SU-DHL-6 (cell line): ENCODE results near the gene JAKMIP1.
"Not testable (repeated sequence)": the region's sequence is repeated elsewhere in the genome, so short reads cannot be mapped to it uniquely, and the experiment has no call there.

Experiments used
- H2AFZ ChIP-seq: fragments of 200-600 bp; sonication (generic); 2 replicates; pipeline ENCODE4 v1.6.1; 2014; ENCODE audit warnings: low read depth, mild to moderate bottlenecking, moderate library complexity, mixed read lengths, antibody characterized with exemption, low read length; ENCODE audit not compliant: severe bottlenecking
- H3F3A ChIP-seq: fragments of 200-600 bp; shearing (Covaris generic); 2 replicates; pipeline ENCODE4 v1.6.0; 2016; ENCODE audit warnings: antibody characterized with exemption, mild to moderate bottlenecking; ENCODE audit not compliant: insufficient read depth
- H3K27ac ChIP-seq: fragments of 200-600 bp; sonication (generic); 2 replicates; pipeline ENCODE4 v1.5.1; 2016; ENCODE audit warnings: low read depth, mild to moderate bottlenecking, low read length, moderate library complexity, mixed read lengths
- H3K27me3 ChIP-seq: fragments of 200-600 bp; sonication (generic), shearing (Covaris generic); 2 replicates; pipeline ENCODE4 v1.6.0; 2014; ENCODE audit warnings: mild to moderate bottlenecking, low read length
- H3K36me3 ChIP-seq: fragments of 200-600 bp; sonication (generic); 2 replicates; pipeline ENCODE4 v1.6.1; 2014; ENCODE audit warnings: mild to moderate bottlenecking, low read length, mixed read lengths
- H3K4me2 ChIP-seq: fragments of 300-600, 200-600 bp; shearing (Covaris generic), sonication (generic); 2 replicates; pipeline ENCODE4 v1.6.0; 2014; ENCODE audit warnings: low read length, low read depth, mild to moderate bottlenecking; ENCODE audit not compliant: poor library complexity, severe bottlenecking
- H3K4me3 ChIP-seq: fragments of 200-600 bp; sonication (generic); 2 replicates; pipeline ENCODE4 v1.5.1; 2014; ENCODE audit warnings: antibody characterized with exemption, low read length, mild to moderate bottlenecking, mixed read lengths; ENCODE audit not compliant: insufficient read depth, poor library complexity, severe bottlenecking
- H3K79me2 ChIP-seq: fragments of 200-600 bp; sonication (generic); 2 replicates; pipeline ENCODE4 v1.6.1; 2014; ENCODE audit warnings: mild to moderate bottlenecking, low read length, moderate library complexity; ENCODE audit not compliant: insufficient read depth
- H3K9ac ChIP-seq: fragments of 200-600 bp; sonication (generic); 2 replicates; pipeline ENCODE4 v1.7.0; 2014; ENCODE audit warnings: mild to moderate bottlenecking, low read length
- H3K9me2 ChIP-seq: fragments of 200-600 bp; sonication (generic); replicated peaks from 2 replicates; pipeline ENCODE4 v1.6.1; 2014; ENCODE audit warnings: low read length; ENCODE audit not compliant: insufficient read depth
- H3K9me3 ChIP-seq: fragments of 200-600 bp; sonication (generic); 2 replicates; pipeline ENCODE4 v1.6.1; 2014; ENCODE audit warnings: low read length, mixed read lengths; ENCODE audit not compliant: insufficient read depth
- H4K20me1 ChIP-seq: fragments of 200-600 bp; sonication (generic); 2 replicates; pipeline ENCODE4 v1.6.1; 2014; ENCODE audit warnings: low read depth, mild to moderate bottlenecking, antibody characterized with exemption, low read length, moderate library complexity, mixed read lengths
- EZH2phosphoT487 ChIP-seq: fragments of 200-600 bp; sonication (generic), shearing (Covaris generic); conservative IDR thresholded peaks from 2 replicates; pipeline ENCODE4 v1.6.1; 2018; ENCODE audit warnings: mild to moderate bottlenecking, antibody characterized with exemption, low read length, moderate library complexity, mixed read lengths
- TF ChIP-seq, protein P1 (sequence below): fragments of 200-600 bp; sonication (generic); IDR thresholded peaks from one replicate; pipeline ENCODE4 v1.5.1; 2017; ENCODE audit warnings: antibody characterized with exemption, mild to moderate bottlenecking, low read length, moderate library complexity; ENCODE audit not compliant: insufficient read depth, poor library complexity, severe bottlenecking

JAKMIP1 gene

DNA sequence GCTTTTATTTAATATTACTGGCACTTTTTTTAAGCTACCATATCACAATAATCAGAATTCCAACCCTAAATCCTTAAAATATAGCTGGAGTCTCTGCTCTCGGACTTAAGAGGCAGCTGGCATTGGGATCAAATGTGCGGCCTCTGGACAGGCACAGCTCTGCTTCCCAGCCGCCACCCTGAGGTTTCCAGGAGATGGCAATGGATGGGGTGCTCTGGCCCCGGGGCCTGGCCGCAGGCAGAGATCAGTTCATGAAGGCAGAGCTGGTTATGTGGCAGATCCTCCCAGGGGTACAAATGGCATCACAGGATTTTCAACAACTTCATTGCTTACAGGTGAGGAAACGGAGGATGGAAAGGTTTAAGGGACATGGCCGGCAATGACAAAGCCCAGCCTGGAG lies 57.8 kb downstream of the JAKMIP1 start:
- no peaks in the 10 kb centered on the region for H3F3A ChIP-seq
- no peaks in the 10 kb centered on the region for H3K27me3 ChIP-seq
- H3K9me3 ChIP-seq, result no peaks in the 10 kb centered on the region; the same call in 1 of the 2 replicates
- no peak overlapping the region for H3K9ac ChIP-seq
- no peaks in the 10 kb centered on the region for H3K36me3 ChIP-seq
- H3K27ac ChIP-seq, result no peak overlapping the region
- H3K79me2 ChIP-seq, result no peaks in the 10 kb centered on the region
- H3K4me2 ChIP-seq, result no peak overlapping the region
- no peaks in the 10 kb centered on the region for H3K9me2 ChIP-seq
- TF ChIP-seq EZH2phosphoT487, result no peak
- TF ChIP-seq, protein P1, sequence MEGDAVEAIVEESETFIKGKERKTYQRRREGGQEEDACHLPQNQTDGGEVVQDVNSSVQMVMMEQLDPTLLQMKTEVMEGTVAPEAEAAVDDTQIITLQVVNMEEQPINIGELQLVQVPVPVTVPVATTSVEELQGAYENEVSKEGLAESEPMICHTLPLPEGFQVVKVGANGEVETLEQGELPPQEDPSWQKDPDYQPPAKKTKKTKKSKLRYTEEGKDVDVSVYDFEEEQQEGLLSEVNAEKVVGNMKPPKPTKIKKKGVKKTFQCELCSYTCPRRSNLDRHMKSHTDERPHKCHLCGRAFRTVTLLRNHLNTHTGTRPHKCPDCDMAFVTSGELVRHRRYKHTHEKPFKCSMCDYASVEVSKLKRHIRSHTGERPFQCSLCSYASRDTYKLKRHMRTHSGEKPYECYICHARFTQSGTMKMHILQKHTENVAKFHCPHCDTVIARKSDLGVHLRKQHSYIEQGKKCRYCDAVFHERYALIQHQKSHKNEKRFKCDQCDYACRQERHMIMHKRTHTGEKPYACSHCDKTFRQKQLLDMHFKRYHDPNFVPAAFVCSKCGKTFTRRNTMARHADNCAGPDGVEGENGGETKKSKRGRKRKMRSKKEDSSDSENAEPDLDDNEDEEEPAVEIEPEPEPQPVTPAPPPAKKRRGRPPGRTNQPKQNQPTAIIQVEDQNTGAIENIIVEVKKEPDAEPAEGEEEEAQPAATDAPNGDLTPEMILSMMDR, result no peak
- no peak overlapping the region for H3K4me3 ChIP-seq
- no peaks in the 10 kb centered on the region for H4K20me1 ChIP-seq
- H2AFZ ChIP-seq, result no peak overlapping the region

DNA sequence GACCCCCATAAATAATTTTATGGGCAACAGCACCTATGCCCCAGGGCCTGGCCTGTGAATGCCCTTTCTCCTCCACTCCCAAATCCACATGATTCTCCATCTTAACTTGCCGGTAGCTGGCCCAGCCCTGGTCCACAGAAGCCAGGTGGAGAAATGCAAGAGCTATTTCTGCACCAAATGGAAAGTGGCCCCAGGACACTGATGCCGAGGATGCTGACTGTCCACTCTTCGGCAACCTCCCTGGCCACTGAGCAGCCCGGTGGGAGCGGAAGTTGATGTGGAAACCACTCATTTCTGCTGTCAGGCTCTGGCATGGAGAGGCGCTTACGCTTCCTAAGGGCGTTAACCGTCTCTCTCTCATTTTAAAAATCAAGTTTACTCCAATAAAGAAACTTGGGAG lies 58.8 kb downstream of the JAKMIP1 start:
- no peaks in the 10 kb centered on the region for H3F3A ChIP-seq
- no peaks in the 10 kb centered on the region for H3K79me2 ChIP-seq
- H2AFZ ChIP-seq, result no peak overlapping the region
- H3K27ac ChIP-seq, result no peak overlapping the region
- H3K9me2 ChIP-seq, result no peaks in the 10 kb centered on the region
- H3K4me3 ChIP-seq, result no peak overlapping the region
- no peaks in the 10 kb centered on the region for H4K20me1 ChIP-seq
- H3K9me3 ChIP-seq, result no peaks in the 10 kb centered on the region; the same call in 1 of the 2 replicates
- no peaks in the 10 kb centered on the region for H3K36me3 ChIP-seq
- H3K9ac ChIP-seq, result no peak overlapping the region
- no peak overlapping the region for H3K4me2 ChIP-seq
- no peak for TF ChIP-seq EZH2phosphoT487
- H3K27me3 ChIP-seq, result no peaks in the 10 kb centered on the region

DNA sequence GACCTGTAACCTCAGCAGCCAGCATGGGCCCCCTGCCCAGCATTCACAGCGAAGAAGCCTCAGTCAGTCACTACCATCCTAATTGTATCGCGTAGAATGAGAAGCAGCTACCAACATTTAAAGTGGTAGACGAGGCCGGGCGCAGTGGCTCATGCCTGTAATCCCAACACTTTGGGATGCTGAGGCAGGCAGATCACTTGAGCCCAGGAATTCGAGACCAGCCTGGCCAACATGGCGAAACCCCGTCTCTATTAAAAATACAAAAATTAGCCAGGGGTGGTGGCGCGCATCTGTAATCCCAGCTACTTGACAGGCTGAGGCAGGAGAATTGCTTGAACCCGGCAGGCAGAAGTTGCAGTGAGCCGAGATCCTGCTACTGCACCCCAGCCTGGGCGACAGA lies 59.3 kb downstream of the JAKMIP1 start:
- H3K79me2 ChIP-seq, H3K27me3 ChIP-seq, H3K36me3 ChIP-seq: not testable (repeated sequence)

DNA sequence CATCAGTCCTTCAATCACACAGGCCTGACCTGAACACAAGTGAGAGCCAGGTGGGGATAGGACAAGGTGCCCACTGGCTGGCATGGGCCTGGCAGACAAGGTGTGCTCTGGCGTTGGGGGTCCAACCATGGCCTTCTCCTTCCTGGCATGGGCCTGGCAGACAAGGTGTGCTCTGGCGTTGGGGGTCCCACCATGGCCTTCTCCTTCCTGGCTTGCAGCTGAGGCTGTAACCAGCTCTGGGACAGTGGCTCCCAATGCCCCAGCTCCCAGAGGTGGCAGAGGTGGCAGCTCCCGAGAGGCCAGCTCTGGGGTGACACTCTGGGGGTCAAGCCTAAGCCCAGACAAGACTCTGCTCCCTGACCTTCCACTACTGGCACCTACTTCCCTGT lies 62.6 kb downstream of the JAKMIP1 start:
- Histone ChIP-seq H3K4me2 (no peak overlapping the region), H3F3A (no peaks in the 10 kb centered on the region), H3K9ac (no peak overlapping the region), H3K79me2 (no peaks in the 10 kb centered on the region), H3K4me3 (no peak overlapping the region), H3K9me3 (no peaks in the 10 kb centered on the region), H2AFZ (no peak overlapping the region), H3K36me3 (no peaks in the 10 kb centered on the region), H4K20me1 (no peaks in the 10 kb centered on the region), H3K9me2 (no peaks in the 10 kb centered on the region), H3K27me3 (no peaks in the 10 kb centered on the region), H3K27ac (no peak overlapping the region)
- TF ChIP-seq, protein P1, result no peak
- TF ChIP-seq EZH2phosphoT487, result no peak

More for the DNA sequence above, 59.3 kb downstream of the JAKMIP1 start:
- not testable (repeated sequence) for H3K4me2 ChIP-seq, H3K9me3 ChIP-seq, H4K20me1 ChIP-seq, H3K9me2 ChIP-seq, H3K4me3 ChIP-seq, H2AFZ ChIP-seq, H3F3A ChIP-seq, H3K27ac ChIP-seq, H3K9ac ChIP-seq
